Natural killer cell (primary cell): ENCODE results near the gene ABCA3. TPM values are rescaled to one million over a fixed set of nuclear protein-coding genes. Genes with fewer than 3 reads are reported as not detected.

Source experiments
- ATAC-seq, 3 donors: fragments of 150-1000 bp in 2 of 3; fragments of 200-7000 bp in 1 of 3; cut with Tn5 transposase; 1 replicate in 1 of 3; 2 replicates in 2 of 3; pipeline ENCODE4 v1.10.0; 2021; ENCODE audit warnings: mild to moderate bottlenecking in 2 of 3, moderate library complexity in 2 of 3
- DNase-seq, 2 donors: peaks; one replicate each; pipeline versions ENCODE4 v3.0.0 to v3.0.0-alpha.2; 2013 to 2021; ENCODE audit warnings: mixed read lengths in 1 of 2
- H3K27ac ChIP-seq: one replicate; pipeline ENCODE4 v1.5.1; 2013; ENCODE audit warnings: mild to moderate bottlenecking, low read length
- H3K27me3 ChIP-seq: one replicate; pipeline ENCODE4 v1.6.1; 2013; ENCODE audit warnings: low read length; ENCODE audit not compliant: control insufficient read depth, insufficient read depth
- H3K36me3 ChIP-seq: one replicate; pipeline ENCODE4 v1.6.1; 2013; ENCODE audit warnings: low read length; ENCODE audit not compliant: control insufficient read depth, insufficient read depth
- H3K4me1 ChIP-seq: one replicate; pipeline ENCODE4 v1.6.1; 2013; ENCODE audit warnings: low read length; ENCODE audit not compliant: control insufficient read depth, insufficient read depth
- H3K4me3 ChIP-seq: one replicate; pipeline ENCODE4 v1.5.1; 2013; ENCODE audit warnings: low read length
- H3K9me3 ChIP-seq: one replicate; pipeline ENCODE4 v1.6.1; 2013; ENCODE audit warnings: low read length; ENCODE audit not compliant: control insufficient read depth, insufficient read depth
- H3K27ac Mint-ChIP-seq, 2 donors: one replicate each; pipeline ENCODE4 v1.8.0; 2022; ENCODE audit warnings: mild to moderate bottlenecking in 2 of 2, mixed read lengths in 2 of 2, moderate library complexity in 1 of 2
- H3K27me3 Mint-ChIP-seq, 2 donors: one replicate each; pipeline ENCODE4 v1.8.0; 2022; ENCODE audit warnings: low read depth in 2 of 2, mixed read lengths in 2 of 2
- H3K36me3 Mint-ChIP-seq: one replicate; pipeline ENCODE4 v1.8.0; 2022; ENCODE audit warnings: mixed read lengths
- H3K4me1 Mint-ChIP-seq, 2 donors: one replicate each; pipeline ENCODE4 v1.8.0; 2022; ENCODE audit warnings: mixed read lengths in 2 of 2
- H3K4me3 Mint-ChIP-seq: one replicate; pipeline ENCODE4 v1.8.0; 2022; ENCODE audit warnings: mild to moderate bottlenecking, moderate library complexity, mixed read lengths
- H3K9me3 Mint-ChIP-seq, 2 donors: one replicate each; pipeline ENCODE4 v1.8.0; 2022; ENCODE audit warnings: mixed read lengths in 2 of 2
- WGBS: methylation state at CpG from one replicate; pipeline ENCODE4 v1.1.7; 2013; ENCODE audit warnings: missing lambda C conversion rate; ENCODE audit not compliant: insufficient coverage; 5-methylcytosine and 5-hydroxymethylcytosine counted together
- intact Hi-C: fragments of 100-400 bp; cut with micrococcal nuclease; formaldehyde crosslinking; loops from one replicate; pipeline ENCODE4 v1.14.2; 2022
- total RNA-seq, 4 donors: library from RNA; stranded (reverse); fragments of 120-200 nt in 1 of 4; gene quantifications; one replicate each; pipeline versions ENCODE4 v1.2.3 to v1.2.4, GENCODE V29; 2013 to 2022
- TF ChIP-seq, protein P1 (sequence below): fragments of 200-600 bp; IDR thresholded peaks from one replicate; pipeline ENCODE4 v1.8.0; 2022; ENCODE audit warnings: antibody characterized with exemption

Gene ABCA3
- total RNA-seq, 3 donors from 2014 or later (not counting 1 experiment from before 2014, with no cell fraction given): 12.2 to 17.5 (median 16.6) TPM

DNA sequence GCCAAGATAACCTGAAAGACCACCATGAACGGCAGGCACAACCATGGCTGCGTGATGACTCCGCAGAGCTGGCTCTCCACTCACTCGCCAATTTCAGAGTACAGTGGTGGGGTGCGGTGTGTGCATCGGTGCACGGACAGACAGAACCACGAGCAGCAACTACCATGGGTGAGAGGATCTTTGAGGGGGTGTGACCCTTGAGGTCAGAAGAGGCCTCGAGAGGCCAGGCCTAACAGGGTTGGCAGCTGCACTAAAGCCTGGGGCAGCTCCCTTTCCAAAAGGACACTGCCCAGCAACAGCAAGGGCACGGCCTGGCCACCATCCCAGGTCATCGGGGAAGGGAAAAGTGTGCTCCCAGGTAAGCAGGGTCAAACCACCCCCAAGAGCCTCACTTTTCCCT, 87.2 kb downstream of the ABCA3 start:
- Mint-ChIP-seq H3K27ac (peak overlapping the region; percentile 54 to 85), H3K4me1 (peaks cover 0 to 14% of the 10 kb centered on the region in 2 donors), H3K4me3 (no peak overlapping the region), H3K9me3 (no peaks in the 10 kb centered on the region), H3K36me3 (no peaks in the 10 kb centered on the region), H3K27me3 (no peaks in the 10 kb centered on the region)
- peaks cover 42% of the 10 kb centered on the region for H3K36me3 ChIP-seq
- TF ChIP-seq, protein P1, sequence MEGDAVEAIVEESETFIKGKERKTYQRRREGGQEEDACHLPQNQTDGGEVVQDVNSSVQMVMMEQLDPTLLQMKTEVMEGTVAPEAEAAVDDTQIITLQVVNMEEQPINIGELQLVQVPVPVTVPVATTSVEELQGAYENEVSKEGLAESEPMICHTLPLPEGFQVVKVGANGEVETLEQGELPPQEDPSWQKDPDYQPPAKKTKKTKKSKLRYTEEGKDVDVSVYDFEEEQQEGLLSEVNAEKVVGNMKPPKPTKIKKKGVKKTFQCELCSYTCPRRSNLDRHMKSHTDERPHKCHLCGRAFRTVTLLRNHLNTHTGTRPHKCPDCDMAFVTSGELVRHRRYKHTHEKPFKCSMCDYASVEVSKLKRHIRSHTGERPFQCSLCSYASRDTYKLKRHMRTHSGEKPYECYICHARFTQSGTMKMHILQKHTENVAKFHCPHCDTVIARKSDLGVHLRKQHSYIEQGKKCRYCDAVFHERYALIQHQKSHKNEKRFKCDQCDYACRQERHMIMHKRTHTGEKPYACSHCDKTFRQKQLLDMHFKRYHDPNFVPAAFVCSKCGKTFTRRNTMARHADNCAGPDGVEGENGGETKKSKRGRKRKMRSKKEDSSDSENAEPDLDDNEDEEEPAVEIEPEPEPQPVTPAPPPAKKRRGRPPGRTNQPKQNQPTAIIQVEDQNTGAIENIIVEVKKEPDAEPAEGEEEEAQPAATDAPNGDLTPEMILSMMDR: no peak
- intact Hi-C loops: no loop called here
- H3K27ac ChIP-seq: no peak overlapping the region
- H3K9me3 ChIP-seq: no peaks in the 10 kb centered on the region
- no peak for DNase-seq
- WGBS: 86% methylated on average over 9 of the region's 11 CpGs
- H3K4me3 ChIP-seq: no peak overlapping the region
- peaks cover 19% of the 10 kb centered on the region for H3K4me1 ChIP-seq
- no peak for ATAC-seq
- no peaks in the 10 kb centered on the region for H3K27me3 ChIP-seq

DNA sequence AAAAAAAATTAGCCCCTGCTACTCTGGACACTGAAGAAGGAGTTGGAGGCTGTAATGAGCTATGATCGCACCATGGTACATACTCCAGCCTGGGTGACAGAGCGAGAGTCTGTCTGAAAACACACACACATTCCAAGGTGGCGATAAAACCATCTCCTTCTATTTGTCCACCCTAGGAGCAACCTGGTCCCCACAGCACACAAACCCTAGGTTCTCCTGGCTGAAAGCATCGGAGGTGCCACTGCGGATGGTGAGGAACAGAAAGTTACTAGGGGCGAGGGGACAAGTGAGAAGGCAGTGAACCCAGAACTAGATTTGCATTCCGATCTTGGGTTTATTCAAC, 87.8 kb downstream of the ABCA3 start:
- peaks cover 0 to 14% of the 10 kb centered on the region in 2 donors for H3K4me1 Mint-ChIP-seq
- H3K4me3 ChIP-seq: no peak overlapping the region
- H3K4me1 ChIP-seq: peaks cover 19% of the 10 kb centered on the region
- H3K36me3 Mint-ChIP-seq: no peaks in the 10 kb centered on the region
- TF ChIP-seq, protein P1: no peak
- peak overlapping the region; percentile 54 to 85 for H3K27ac Mint-ChIP-seq
- H3K27me3 ChIP-seq: no peaks in the 10 kb centered on the region
- H3K4me3 Mint-ChIP-seq: no peak overlapping the region
- ATAC-seq (no peak), DNase-seq (no peak)
- no peaks in the 10 kb centered on the region for H3K27me3 Mint-ChIP-seq
- WGBS: 89% methylated on average over 7 of the region's 7 CpGs
- peaks cover 37% of the 10 kb centered on the region for H3K36me3 ChIP-seq
- no peaks in the 10 kb centered on the region for H3K9me3 Mint-ChIP-seq
- intact Hi-C loops: no loop called here
- peak overlapping the region; percentile 68 for H3K27ac ChIP-seq
- no peaks in the 10 kb centered on the region for H3K9me3 ChIP-seq

DNA sequence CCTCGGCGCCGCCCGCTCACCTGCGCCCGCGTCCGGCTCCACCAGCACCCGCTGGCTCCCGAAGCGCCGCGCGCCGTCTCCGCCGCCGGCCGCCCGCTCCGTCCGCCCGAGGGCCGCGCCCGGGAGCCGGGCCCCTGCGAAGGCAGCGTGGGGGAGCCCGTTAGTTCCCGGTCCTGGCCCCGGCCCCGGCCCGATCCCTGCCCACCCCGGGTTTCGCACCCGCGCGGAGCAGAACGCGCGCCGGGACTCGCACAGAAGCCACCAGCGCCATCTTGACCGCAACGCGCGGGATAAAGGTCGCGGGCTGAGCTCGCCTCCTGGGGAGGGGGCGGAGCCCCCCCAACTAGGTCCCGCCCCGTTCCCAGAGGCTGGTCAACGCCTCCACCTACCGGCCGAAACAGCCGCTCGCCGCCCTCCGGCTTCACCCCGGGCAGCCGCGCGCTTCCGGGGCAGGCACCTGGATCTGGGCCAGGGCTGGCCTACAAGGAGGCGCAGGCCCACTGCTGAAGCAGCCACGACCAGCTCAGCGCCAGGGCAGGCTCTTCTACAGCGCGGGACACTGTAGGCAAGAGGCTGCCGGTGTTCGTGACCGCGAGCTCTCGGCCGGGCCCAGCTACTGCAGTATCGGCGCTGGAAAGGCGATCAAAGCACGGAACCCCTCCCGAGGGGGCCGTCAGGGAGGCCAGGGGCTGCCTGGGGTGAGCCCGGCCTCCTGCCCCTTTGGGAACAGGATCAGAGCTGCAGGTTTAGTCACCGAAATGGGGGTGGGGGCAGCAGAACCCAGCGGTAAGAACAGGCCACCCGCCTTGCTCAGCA, 89.0 kb downstream of the ABCA3 start, which contains the start of gene ECI1:
TSS of gene ECI1 (minus strand) at position 292 of the 816 bp plus-strand sequence. CDS start at position 271, 21 bp downstream.
- no peaks in the 10 kb centered on the region for H3K36me3 Mint-ChIP-seq
- H3K4me3 Mint-ChIP-seq: peak within 1 kb of the TSS; percentile 90
- no peaks in the 10 kb centered on the region for H3K27me3 Mint-ChIP-seq
- DNase-seq (peak; percentile 80 to 87), ATAC-seq (peak; percentile 89 to 95 (median 89))
- TF ChIP-seq, protein P1: peak; percentile 38
- Histone ChIP-seq H3K27ac (peak within 1 kb of the TSS; percentile 71), H3K36me3 (peaks cover 25% of the 10 kb centered on the region), H3K9me3 (no peaks in the 10 kb centered on the region), H3K4me3 (peak within 1 kb of the TSS; percentile 61), H3K27me3 (no peaks in the 10 kb centered on the region), H3K4me1 (peaks cover 19% of the 10 kb centered on the region)
- peak within 1 kb of the TSS; percentile 81 to 85 for H3K27ac Mint-ChIP-seq
- WGBS: 3% methylated on average over 88 of the region's 88 CpGs
- intact Hi-C loops: loop anchor here (1.0 kb wide), 1 partner anchor 28 kb away; the partner anchor contains the start of gene E4F1
- H3K4me1 Mint-ChIP-seq: peaks cover 0 to 10% of the 10 kb centered on the region in 2 donors
- H3K9me3 Mint-ChIP-seq: no peaks in the 10 kb centered on the region
